ENCODE results near the gene SMOC1.

GRCh38 chr14:69887740-69888657 lies 8.8 kb downstream of the SMOC1 start:
- no peak for TF ChIP-seq RAD21 (IDR thresholded peaks at IDR 0.05 in 1 of 2, conservative IDR thresholded peaks at IDR 0.05 in 1 of 2; ENCODE audit: low read depth in 2 of 2, low read length in 2 of 2)
- no peak for TF ChIP-seq CTCF (IDR thresholded peaks at IDR 0.05; ENCODE audit: control extremely low read depth in 1 of 3, insufficient read depth in 1 of 3, low read depth in 1 of 3, low read length in 3 of 3)
- no peak for TF ChIP-seq TBP (IDR thresholded peaks at IDR 0.05; ENCODE audit: low read depth, low read length)

Data from H1 (cell line).